Measurements from ENCODE around the gene KCNQ2.

DNA sequence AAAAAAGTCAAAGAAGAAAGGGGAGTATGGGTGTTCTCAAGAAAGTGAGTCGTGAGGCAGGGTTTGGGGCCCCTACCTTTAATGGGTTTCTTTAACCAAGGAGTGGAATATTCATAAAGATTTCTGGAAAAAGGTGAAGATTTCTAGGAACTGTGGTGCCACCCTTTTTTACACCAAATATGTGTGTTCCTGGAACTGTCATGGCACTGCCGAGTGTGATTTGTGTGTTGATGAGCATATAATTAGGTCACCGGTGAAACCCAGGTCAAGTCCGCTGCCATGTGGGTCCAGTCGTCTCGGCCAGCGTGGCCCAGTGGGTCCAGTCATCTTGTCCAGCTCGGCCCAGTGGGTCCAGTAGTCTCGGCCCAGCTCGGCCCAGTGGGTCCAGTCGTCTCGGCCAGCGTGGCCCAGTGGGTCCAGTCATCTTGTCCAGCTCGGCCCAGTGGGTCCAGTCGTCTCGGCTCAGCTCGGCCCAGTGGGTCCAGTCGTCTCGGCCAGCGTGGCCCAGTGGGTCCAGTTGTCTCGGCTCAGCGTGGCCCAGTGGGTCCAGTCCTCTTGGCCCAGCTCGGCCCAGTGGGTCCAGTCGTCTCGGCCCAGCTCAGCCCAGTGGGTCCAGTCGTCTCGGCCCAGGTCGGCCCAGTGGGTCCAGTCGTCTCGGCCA lies 34.8 kb upstream of the KCNQ2 start:
- TF ChIP-seq POLR2A (IDR thresholded peaks at IDR 0.05; ENCODE audit: borderline replicate concordance, extremely low read depth, insufficient read depth, insufficient read length) (no peak), YY1 (IDR thresholded peaks at IDR 0.05; ENCODE audit: extremely low read depth, insufficient replicate concordance, low read depth, low read length) (no peak), EZH2 (IDR thresholded peaks at IDR 0.05) (no peak), POLR2AphosphoS5 (IDR thresholded peaks at IDR 0.05; ENCODE audit: low read depth, low read length) (no peak)
- TF ChIP-seq, protein P1, sequence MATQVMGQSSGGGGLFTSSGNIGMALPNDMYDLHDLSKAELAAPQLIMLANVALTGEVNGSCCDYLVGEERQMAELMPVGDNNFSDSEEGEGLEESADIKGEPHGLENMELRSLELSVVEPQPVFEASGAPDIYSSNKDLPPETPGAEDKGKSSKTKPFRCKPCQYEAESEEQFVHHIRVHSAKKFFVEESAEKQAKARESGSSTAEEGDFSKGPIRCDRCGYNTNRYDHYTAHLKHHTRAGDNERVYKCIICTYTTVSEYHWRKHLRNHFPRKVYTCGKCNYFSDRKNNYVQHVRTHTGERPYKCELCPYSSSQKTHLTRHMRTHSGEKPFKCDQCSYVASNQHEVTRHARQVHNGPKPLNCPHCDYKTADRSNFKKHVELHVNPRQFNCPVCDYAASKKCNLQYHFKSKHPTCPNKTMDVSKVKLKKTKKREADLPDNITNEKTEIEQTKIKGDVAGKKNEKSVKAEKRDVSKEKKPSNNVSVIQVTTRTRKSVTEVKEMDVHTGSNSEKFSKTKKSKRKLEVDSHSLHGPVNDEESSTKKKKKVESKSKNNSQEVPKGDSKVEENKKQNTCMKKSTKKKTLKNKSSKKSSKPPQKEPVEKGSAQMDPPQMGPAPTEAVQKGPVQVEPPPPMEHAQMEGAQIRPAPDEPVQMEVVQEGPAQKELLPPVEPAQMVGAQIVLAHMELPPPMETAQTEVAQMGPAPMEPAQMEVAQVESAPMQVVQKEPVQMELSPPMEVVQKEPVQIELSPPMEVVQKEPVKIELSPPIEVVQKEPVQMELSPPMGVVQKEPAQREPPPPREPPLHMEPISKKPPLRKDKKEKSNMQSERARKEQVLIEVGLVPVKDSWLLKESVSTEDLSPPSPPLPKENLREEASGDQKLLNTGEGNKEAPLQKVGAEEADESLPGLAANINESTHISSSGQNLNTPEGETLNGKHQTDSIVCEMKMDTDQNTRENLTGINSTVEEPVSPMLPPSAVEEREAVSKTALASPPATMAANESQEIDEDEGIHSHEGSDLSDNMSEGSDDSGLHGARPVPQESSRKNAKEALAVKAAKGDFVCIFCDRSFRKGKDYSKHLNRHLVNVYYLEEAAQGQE (IDR thresholded peaks at IDR 0.05; ENCODE audit: low read depth), result no peak

All from HCT116 (cell line).